Stimulated activated naive CD8-positive, alpha-beta T cell treated with anti-CD3 and anti-CD28 coated beads, Interleukin-15, Interleukin-2, amounts not matched to agents 100 U/mL and 50 U/mL, for 24 hours (primary cell): Measurements from ENCODE around the gene SNW1.
"Not testable (repeated sequence)": the region's sequence is repeated elsewhere in the genome, so short reads cannot be mapped to it uniquely, and the experiment has no call there.

Source experiments
- ATAC-seq: fragments of 150-1000 bp; cut with Tn5 transposase; one replicate; pipeline ENCODE4 v1.10.0; 2021
- DNase-seq: peaks from one replicate; pipeline ENCODE4 v3.0.0; 2021

The SNW1 gene

GRCh38 chr14:77747425-77747824 is 13.5 kb downstream of the SNW1 start:
- ATAC-seq, DNase-seq: not testable (repeated sequence)

- no peak for DNase-seq
- no peak for ATAC-seq
Measured at GRCh38 chr14:77746064-77746702, 14.8 kb downstream of the SNW1 start.

GRCh38 chr14:77741438-77741837 is 19.5 kb downstream of the SNW1 start:
- ATAC-seq (peak; percentile 44), DNase-seq (no peak)

GRCh38 chr14:77738559-77739250 is 22.3 kb downstream of the SNW1 start:
- ATAC-seq, result peak; percentile 75
- DNase-seq, result no peak

- no peak for ATAC-seq
- no peak for DNase-seq
Measured at GRCh38 chr14:77730976-77731497, 29.9 kb downstream of the SNW1 start.

GRCh38 chr14:77722301-77722700 is 38.7 kb downstream of the SNW1 start:
- ATAC-seq (no peak), DNase-seq (no peak)

- ATAC-seq, result no peak
- no peak for DNase-seq
Measured at GRCh38 chr14:77721437-77721836, 39.5 kb downstream of the SNW1 start.

GRCh38 chr14:77717608-77718305 is 43.2 kb downstream of the SNW1 start:
- ATAC-seq, result no peak
- no peak for DNase-seq

GRCh38 chr14:77714926-77715325 is 46.0 kb downstream of the SNW1 start:
- no peak for DNase-seq

GRCh38 chr14:77710364-77710763 is 50.6 kb downstream of the SNW1 start:
- DNase-seq, result no peak
- ATAC-seq, result no peak

More at GRCh38 chr14:77714926-77715325, 46.0 kb downstream of the SNW1 start:
- peak; percentile 72 for ATAC-seq

GRCh38 chr14:77709412-77709811 is 51.5 kb downstream of the SNW1 start:
- no peak for ATAC-seq
- DNase-seq, result no peak

- DNase-seq (no peak), ATAC-seq (no peak)
Measured at GRCh38 chr14:77708749-77709148, 52.2 kb downstream of the SNW1 start.

- DNase-seq (peak; percentile 87), ATAC-seq (peak; percentile 95)
Measured at GRCh38 chr14:77707724-77708408, 53.1 kb downstream of the SNW1 start, which contains the start of the genes ALKBH1 and SLIRP. ALKBH1 (minus strand) TSS chr14:77708023; CDS start chr14:77708004, 19 bp downstream. SLIRP (plus strand) TSS chr14:77708103; CDS start chr14:77708112, 9 bp downstream.

GRCh38 chr14:77707355-77707723 is 53.6 kb downstream of the SNW1 start:
- ATAC-seq (peak; percentile 6), DNase-seq (peak; percentile 14)

- no peak for DNase-seq
Measured at GRCh38 chr14:77691259-77691658, 69.7 kb downstream of the SNW1 start.

GRCh38 chr14:77682158-77682553 is 78.8 kb downstream of the SNW1 start:
- no peak for DNase-seq
- ATAC-seq, result no peak

More at GRCh38 chr14:77691259-77691658, 69.7 kb downstream of the SNW1 start:
- no peak for ATAC-seq

- DNase-seq, result no peak
- ATAC-seq, result no peak
Measured at GRCh38 chr14:77681196-77682157, 79.5 kb downstream of the SNW1 start.

GRCh38 chr14:77674931-77675330 is 86.0 kb downstream of the SNW1 start:
- no peak for DNase-seq
- no peak for ATAC-seq

GRCh38 chr14:77673193-77673592 is 87.8 kb downstream of the SNW1 start:
- no peak for ATAC-seq

More at GRCh38 chr14:77673193-77673592, 87.8 kb downstream of the SNW1 start:
- DNase-seq, result no peak
